Activated naive CD4-positive, alpha-beta T cell treated with anti-CD3 and anti-CD28 coated beads, Interleukin-2, amount 50 U/mL, for 16 hours (primary cell): ENCODE measurements around the gene LAMA5.

Experiments used
- DNase-seq: peaks from one replicate; pipeline ENCODE4 v3.0.0-alpha.2; 2020

Gene LAMA5

DNA sequence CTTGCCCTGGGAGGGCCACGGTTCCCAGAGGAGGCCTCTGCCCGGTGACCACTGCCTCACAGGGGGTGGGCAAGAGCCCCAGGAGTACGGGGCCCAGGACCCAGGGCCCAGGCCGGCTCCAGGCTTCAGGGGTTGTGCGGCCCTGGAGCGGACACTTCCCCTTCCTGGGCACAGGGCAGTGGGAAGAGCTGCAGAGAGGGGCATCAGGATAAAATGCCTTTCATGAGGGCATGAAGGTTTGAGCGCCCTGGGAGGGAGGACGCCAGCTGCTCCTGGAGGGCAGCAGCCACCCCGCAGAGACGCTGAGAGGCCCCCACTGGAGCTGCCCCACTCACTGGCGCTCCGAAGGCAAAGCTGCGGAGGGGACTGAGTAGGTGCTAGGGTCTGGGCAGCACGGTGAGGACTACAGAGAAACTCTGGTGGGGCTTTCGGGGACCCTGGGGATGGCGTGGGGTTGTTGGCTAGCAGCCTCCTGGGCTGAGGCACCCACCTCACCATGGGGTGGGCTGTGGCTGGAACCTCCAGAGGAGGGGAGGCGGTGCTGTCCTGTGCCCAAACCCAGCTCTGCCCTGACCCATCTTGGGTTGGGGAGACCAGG is 10.4 kb downstream of the LAMA5 start:
- no peak for DNase-seq

GRCh38 chr20:62355878-62356588 is 11.1 kb downstream of the LAMA5 start:
- no peak for DNase-seq

DNA sequence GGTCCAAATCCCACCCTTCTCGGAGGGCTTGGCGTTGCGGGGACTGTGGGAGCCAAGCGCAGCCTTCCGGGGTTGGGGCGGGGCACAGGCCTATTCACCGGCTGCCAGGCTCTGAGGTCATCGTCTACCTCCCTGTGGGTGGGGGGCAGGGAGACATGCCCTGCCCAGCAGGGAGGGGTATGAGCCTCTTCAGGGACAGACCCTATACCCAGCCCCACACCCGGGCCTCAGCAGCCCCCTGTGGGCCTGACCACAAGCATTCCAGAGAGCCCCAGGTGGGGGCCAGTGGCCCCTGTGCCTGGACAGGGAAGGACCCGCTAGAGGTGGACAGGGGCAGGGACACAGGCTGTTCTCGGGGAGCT is 11.6 kb downstream of the LAMA5 start:
- DNase-seq, result no peak

- no peak for DNase-seq
Measured at GRCh38 chr20:62354811-62355341, 12.2 kb downstream of the LAMA5 start.

DNA sequence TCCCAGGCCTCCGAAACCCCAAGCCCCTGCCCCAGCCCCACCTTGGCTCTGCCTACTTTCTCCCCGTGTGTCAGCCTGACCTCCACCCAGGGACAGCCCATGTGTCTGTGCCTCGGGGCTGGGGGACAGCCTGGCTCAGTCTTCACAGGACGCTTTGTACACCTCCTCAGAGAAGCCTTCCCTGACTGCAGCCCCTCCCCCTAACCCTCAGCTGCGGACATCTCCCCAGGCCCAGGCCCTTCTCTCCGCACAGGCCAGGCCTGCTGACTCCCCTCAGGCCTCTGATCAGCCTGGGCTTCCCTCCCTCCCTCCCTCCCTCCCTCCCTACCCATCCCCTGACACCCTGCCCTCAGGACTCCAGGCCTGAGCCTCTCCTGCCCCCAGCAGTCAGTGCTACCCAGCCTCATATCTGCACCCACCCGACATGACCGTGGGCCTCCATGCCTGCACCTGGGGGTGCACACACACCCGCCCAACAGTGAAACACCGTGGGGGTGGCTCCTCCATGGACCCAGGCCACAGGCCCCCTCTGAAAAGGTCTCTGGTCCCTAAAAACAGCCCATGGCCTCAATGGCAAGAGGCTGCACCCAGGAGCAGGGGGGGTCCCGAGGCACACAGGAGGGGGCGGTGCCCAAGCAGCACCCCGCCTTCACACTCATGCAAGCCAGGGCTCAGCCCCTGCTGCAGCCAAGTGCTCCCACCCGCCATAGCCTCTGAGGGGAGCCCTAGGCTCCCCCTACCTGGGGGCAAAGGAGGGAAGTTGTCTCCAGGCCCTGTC is 12.9 kb downstream of the LAMA5 start:
- no peak for DNase-seq

DNA sequence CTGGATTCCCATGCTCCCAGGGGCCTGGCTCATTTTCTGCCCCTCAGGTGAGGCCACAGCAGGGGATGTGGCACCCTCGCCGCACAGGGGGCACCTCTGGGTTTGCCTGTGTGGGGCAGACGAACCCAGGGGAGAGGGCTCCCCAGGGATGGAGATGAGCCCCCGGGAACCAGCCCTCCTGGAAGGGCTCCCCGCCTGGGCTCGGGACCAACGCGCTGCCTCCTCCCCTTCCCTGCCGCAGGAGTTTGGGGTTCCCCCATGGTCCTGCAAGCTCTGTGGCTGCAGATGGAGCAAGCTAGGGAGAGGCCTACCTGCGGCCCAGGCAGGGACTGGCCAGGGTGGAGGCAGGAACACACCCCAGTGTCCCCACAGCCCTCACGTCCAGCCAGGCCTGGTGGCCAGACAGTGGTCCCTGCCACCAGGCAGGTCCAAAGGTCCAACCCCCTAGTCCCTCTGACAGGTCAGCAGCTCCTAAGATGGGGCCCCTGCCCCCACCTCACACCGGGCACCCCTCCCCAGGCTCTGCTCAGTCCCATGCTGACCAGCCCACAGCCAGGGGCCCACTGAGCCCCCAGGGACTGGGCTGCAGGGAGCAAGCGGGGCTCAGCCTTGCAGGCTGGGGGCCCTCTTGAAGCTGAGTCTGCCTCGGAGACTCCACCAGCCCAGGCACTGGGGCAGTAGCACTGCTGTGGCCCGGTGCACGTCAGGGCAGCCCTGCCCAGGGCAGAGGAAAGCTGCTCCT is 13.7 kb downstream of the LAMA5 start:
- no peak for DNase-seq

- no peak for DNase-seq
Measured at GRCh38 chr20:62352402-62353288, 14.5 kb downstream of the LAMA5 start.

DNA sequence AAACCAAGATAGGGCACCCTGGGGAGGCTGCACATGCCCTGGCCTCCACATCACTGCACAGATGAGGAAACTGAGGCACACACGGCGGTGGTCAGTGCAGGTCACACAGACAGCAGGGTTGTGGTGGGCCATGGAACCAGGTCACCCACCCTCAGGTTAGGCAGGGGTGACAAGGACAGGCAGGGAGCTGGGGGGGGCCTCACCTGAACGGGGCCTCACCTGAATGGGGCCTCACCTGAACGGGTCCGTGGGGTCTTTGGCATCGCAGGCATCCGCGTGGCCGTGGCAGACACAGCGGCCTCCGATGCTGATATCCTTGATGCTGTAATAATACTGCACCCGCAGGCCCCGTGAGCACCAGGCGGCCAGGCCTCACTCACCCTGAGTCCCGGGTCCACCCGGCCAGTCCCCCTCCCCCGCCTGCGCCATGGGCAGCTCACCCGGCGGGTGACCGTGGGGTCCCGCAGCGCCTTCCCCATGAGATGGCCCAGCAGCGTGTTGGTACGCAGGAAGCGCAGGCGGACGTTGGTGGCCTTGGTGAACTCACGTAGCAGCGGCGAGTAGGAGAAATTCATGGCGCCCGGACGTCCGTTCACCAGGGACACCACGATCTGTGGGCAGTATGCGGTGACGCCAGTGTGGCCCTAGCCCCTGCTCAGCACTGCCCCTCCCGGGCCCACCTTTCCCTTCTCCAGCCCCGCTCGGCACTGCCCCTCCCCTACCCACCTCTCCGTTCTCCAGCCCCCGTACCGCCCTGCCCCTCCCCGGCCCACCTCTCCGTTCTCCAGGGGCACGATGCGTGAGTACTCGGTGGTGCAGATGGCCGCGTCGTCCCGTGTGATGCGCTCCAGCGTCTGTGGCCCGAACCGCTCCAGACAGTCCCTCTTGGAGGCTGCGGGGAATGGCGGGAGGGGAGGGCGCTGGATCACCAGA is 15.4 kb downstream of the LAMA5 start:
- no peak for DNase-seq

DNA sequence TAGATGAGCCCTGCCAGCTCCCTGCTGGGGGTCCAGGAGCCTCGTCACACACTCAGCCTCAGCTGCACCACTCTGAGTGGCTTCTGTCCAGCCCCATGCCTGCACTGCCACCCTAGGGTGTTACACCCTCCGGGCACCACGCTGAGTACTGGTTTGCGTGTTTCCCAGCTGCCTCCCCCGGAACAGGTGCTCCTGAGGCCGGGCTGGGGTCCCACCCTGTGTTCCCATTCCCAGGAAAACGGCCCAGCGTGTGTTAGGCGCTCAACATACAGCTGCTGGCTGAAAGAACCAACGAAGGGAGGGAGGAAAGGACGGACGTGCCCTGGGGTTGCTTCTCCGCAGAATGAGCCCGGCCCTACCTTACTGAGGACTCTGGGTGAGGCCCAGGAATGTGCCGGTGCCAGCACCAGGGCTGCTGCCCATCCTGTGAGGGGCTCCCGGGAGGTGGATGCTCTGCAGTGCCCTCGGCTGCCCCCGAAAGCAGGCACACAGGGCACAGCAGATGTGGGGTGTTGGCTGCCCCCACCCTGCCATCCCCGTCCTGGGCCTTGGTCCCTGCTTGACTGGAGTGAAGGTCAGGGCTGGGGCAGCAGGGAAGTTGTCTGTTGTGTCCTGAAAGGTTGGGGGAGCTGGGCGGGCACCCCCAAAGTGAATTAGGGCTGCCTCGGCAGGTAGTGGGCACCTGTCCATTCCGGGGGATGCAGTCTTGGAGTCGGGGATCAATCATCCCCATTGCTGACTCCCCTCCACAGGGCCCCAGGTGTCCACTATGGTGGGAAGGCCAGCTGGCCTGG is 16.3 kb downstream of the LAMA5 start:
- no peak for DNase-seq

DNA sequence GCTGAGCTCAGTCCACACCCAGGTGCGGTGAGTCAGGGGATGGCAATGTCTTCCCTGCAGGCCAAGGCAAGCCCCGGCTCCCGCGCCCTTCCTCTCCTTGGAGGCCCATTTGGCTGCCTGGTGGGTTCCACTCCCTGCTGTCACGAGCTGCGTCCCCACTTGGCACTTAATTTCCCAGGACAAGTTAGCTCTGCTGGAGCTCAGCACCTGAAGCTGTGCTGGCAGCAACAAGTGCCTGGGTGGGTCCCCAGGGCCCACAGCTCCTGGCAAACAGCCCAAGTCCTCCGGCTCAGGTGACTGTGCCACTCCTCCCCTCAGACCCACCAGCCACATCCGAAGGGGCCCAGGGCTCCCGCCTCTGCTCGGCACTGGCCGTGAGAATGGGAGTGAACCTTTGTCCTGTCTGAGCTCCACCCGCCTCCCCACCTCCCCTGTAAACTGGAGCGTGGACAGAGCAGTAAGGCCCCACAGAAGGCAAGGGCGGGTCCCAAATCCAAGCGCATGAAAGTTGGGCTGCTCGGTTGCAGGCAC is 16.9 kb downstream of the LAMA5 start:
- DNase-seq, result no peak

DNA sequence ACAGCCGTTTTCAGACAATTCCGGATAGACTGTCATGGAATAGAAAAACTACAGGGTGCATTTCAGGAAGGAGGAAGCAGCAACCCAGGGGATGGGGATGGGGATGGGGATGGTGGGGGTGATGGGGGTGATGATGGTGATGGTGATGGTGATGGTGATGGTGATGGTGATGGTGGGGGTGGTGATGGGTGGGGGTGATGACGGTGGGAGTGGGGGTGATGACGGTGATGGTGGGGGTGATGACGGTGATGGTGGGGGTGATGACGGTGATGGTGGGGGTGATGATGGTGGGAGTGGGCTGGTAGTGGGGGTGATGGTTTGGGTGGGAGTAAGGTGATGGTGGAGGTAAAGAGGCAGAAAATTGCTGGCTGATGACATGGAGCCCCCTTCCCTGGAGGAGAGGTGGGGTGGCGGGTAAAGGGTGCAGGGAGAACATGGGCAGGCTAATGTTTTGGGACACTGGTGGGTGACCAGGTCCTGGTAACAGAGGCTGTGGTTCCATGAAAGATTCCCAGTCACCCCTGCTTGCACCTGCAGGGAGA is 17.5 kb downstream of the LAMA5 start:
- DNase-seq, result no peak

- DNase-seq, result no peak
Measured at GRCh38 chr20:62348604-62349003, 18.5 kb downstream of the LAMA5 start.

- no peak for DNase-seq
Measured at GRCh38 chr20:62347445-62347844, 19.7 kb downstream of the LAMA5 start.

DNA sequence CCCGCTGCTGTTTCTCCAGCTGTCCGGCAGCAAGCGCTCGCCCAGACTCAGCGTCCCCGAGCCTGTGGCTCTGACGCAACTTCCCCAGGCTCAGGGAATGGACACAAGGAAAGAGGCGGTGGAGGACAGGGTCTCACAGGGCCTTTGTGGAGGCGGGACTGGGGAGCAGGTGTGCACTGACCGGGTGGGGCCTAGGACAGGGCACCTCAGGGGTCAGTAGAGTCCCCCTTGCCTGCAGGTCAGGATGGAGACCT is 20.0 kb downstream of the LAMA5 start:
- DNase-seq, result no peak

DNA sequence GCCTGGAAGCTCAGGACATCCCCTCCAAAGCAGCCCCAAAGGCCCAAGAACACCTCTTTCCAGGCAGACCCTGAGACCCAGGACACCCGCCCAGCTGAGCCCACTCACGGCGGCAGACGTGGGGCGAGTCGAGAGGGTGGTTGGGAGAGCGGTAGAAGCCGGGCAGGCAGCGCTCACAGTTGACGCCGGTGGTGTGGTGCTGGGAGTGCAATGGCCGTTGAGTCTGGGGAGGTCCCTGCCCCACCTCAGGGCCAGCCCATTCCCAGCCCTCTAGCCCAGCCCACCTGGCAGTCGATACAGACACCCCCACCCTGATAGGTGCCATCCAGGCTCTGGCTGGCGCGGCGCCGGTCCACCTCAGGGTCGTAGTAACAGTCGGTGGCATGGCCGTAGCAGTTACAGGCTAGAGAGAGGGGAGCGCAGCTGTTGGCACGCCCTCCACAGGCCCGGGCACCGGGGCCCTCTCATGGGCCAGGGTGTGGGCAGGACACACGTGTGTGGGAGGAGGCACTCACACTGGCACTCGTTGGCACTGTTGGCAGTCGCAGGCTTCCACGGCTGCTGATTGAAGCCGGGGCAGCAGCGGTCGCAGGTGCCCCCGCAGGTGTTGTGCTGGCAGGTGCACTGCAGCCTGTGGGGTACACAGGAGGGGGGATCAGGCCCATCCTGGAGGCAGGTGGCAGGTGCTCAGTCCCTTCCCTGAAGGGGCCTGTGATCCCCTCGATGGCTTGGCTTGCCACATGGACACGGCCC is 20.5 kb downstream of the LAMA5 start:
- DNase-seq, result no peak

- no peak for DNase-seq
Measured at GRCh38 chr20:62345681-62346370, 21.3 kb downstream of the LAMA5 start.

DNA sequence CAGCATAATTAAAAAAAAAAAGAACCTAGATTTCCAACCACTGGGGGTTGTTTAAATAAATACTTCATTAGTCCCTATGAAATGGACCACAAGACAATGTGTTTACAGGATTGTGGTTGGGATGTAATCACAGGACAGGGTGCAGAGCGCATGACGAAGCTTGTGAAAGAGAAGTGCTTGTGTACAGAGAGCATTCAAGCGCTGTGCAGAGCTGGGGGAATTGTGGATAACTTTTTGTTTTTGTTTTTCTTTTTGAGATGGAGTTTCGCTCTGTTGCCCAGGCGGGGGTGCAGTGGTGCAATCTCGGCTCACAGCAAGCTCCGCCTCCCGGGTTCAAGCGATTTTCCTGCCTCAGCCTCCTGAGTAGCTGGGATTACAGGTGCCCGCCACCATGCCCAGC is 22.3 kb downstream of the LAMA5 start:
- DNase-seq, result no peak

DNA sequence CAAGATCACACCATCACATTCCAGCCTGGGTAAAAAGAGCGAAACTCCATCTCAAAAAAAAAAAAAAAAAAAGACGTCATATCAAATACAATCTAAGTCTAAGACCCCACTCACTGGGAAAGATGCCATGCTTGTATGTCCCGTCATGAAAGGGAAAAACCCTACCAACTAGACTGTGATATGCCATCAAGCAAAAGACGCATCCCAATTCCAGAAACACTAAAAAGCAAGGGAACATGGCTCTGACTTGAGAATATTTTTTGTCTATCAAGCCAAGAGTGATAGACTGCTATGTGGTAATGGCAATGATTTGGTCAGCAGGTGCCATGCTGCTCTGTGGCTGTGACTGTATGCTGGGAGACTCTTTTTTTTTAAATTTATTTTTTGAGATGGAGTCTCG is 23.0 kb downstream of the LAMA5 start:
- no peak for DNase-seq

GRCh38 chr20:62342910-62343309 is 24.2 kb downstream of the LAMA5 start:
- no peak for DNase-seq
